Naive thymus-derived CD4-positive, alpha-beta T cell (primary cell): ENCODE data around the gene KCNIP4. TPM values are rescaled to one million over a fixed set of nuclear protein-coding genes. Genes with fewer than 3 reads are reported as not detected.

Experiments used
- ATAC-seq: fragments of 150-1000 bp; cut with Tn5 transposase; 2 replicates; pipeline ENCODE4 v1.10.0; 2021; ENCODE audit warnings: mild to moderate bottlenecking, moderate library complexity
- CTCF ChIA-PET: fragments of 350-600 bp; sonication (Branson Sonifier 250); formaldehyde crosslinking; loops from one replicate; lab custom pipeline; 2021; ENCODE audit warnings: antibody characterized with exemption; lab: Charles Lee
- POLR2A ChIA-PET: fragments of 350-600 bp; sonication (Branson Sonifier 250); formaldehyde crosslinking; loops from one replicate; lab custom pipeline; 2021; ENCODE audit warnings: antibody characterized with exemption, inconsistent platforms; lab: Charles Lee
- DNase-seq, 9 donors: peaks; one replicate each; pipeline versions ENCODE4 v3.0.0 to v3.0.0-alpha.2; 2020 to 2022; ENCODE audit warnings: mixed read lengths in 1 of 9
- H3K27ac ChIP-seq: one replicate; pipeline ENCODE4 v1.7.0; 2013; ENCODE audit warnings: mild to moderate bottlenecking, low read depth, low read length, moderate library complexity
- H3K27me3 ChIP-seq, 2 donors: one replicate each; pipeline ENCODE4 v1.7.0; 2013; ENCODE audit warnings: low read length in 2 of 2, mild to moderate bottlenecking in 2 of 2, moderate library complexity in 2 of 2; ENCODE audit not compliant: control insufficient read depth in 2 of 2, insufficient read depth in 2 of 2
- H3K36me3 ChIP-seq, 3 experiments: 1 replicate in 2 of 3; 2 replicates in 1 of 3; pipeline ENCODE4 v1.7.0; 2013; ENCODE audit warnings: low read length in 3 of 3, mild to moderate bottlenecking in 3 of 3, moderate library complexity in 1 of 3; ENCODE audit not compliant: insufficient read depth in 3 of 3, control insufficient read depth in 2 of 3
- H3K4me1 ChIP-seq, 2 donors: one replicate each; pipeline ENCODE4 v1.7.0; 2013; ENCODE audit warnings: low read length in 2 of 2, mild to moderate bottlenecking in 2 of 2, moderate library complexity in 1 of 2; ENCODE audit not compliant: control insufficient read depth in 2 of 2, insufficient read depth in 2 of 2
- H3K4me3 ChIP-seq: 2 replicates; pipeline ENCODE4 v1.7.0; 2013; ENCODE audit warnings: mild to moderate bottlenecking, low read length
- H3K9me3 ChIP-seq, 3 experiments: 1 replicate in 2 of 3; 2 replicates in 1 of 3; pipeline ENCODE4 v1.7.0; 2013; ENCODE audit warnings: low read length in 3 of 3; ENCODE audit not compliant: control insufficient read depth in 2 of 3
- H3K27ac Mint-ChIP-seq, 9 donors: one replicate each; pipeline ENCODE4 v1.8.0; 2020 to 2022; ENCODE audit warnings: mixed read lengths in 9 of 9, mild to moderate bottlenecking in 8 of 9, moderate library complexity in 5 of 9, inconsistent platforms in 2 of 9
- H3K27me3 Mint-ChIP-seq, 5 donors: one replicate each; pipeline ENCODE4 v1.8.0; 2021 to 2022; ENCODE audit warnings: mixed read lengths in 5 of 5, mild to moderate bottlenecking in 1 of 5
- H3K36me3 Mint-ChIP-seq, 5 donors: one replicate each; pipeline ENCODE4 v1.8.0; 2020 to 2022; ENCODE audit warnings: mixed read lengths in 5 of 5, mild to moderate bottlenecking in 3 of 5, inconsistent platforms in 1 of 5
- H3K4me1 Mint-ChIP-seq, 7 donors: one replicate each; pipeline ENCODE4 v1.8.0; 2020 to 2022; ENCODE audit warnings: mixed read lengths in 7 of 7, mild to moderate bottlenecking in 3 of 7, inconsistent platforms in 1 of 7
- H3K4me3 Mint-ChIP-seq, 10 donors: one replicate each; pipeline ENCODE4 v1.8.0; 2020 to 2022; ENCODE audit warnings: mild to moderate bottlenecking in 10 of 10, mixed read lengths in 10 of 10, moderate library complexity in 6 of 10, inconsistent platforms in 2 of 10
- H3K9me3 Mint-ChIP-seq, 11 donors: one replicate each; pipeline ENCODE4 v1.8.0; 2020 to 2022; ENCODE audit warnings: mixed read lengths in 11 of 11, mild to moderate bottlenecking in 4 of 11, inconsistent platforms in 1 of 11, moderate library complexity in 1 of 11
- intact Hi-C, 2 donors: fragments of 100-400 bp; cut with micrococcal nuclease; formaldehyde crosslinking; loops; one replicate each; pipeline ENCODE4 v1.15.1; 2023
- polyA plus RNA-seq, 2 donors: library from polyadenylated mRNA; unstranded; fragments of 300-500 nt; fragmentation: Illumina TruSeq; gene quantifications; one replicate each; pipeline ENCODE4 v1.2.3, GENCODE V29; 2021
- total RNA-seq, 6 experiments: library from RNA in 5 of 6; stranded (reverse) in 5 of 6; gene quantifications; 1 replicate in 5 of 6; 2 replicates in 1 of 6; pipeline ENCODE4 v1.2.3 and lab custom pipeline; 2021 to 2026

KCNIP4 gene
- total and polyA plus RNA-seq, 7 experiments from 2014 or later: 0.29 TPM; not detected in 6

- no peaks in the 10 kb centered on the region for H3K27me3 Mint-ChIP-seq
- H3K4me3 ChIP-seq: no peak overlapping the region
- no peaks in the 10 kb centered on the region for H3K36me3 ChIP-seq
- no peaks in the 10 kb centered on the region for H3K36me3 Mint-ChIP-seq
- no peak overlapping the region for H3K4me3 Mint-ChIP-seq
- POLR2A ChIA-PET: no interaction called here
- H3K4me1 ChIP-seq: no peaks in the 10 kb centered on the region
- no peaks in the 10 kb centered on the region for H3K4me1 Mint-ChIP-seq
- intact Hi-C loops: no loop called here
- DNase-seq (no peak), ATAC-seq (no peak)
- no peaks in the 10 kb centered on the region for H3K9me3 ChIP-seq
- H3K9me3 Mint-ChIP-seq: peaks cover 0 to 8% (median under 1%) of the 10 kb centered on the region in 11 donors
- no peak overlapping the region for H3K27ac ChIP-seq
- H3K27ac Mint-ChIP-seq: no peak overlapping the region
- CTCF ChIA-PET: no interaction called here
- no peaks in the 10 kb centered on the region for H3K27me3 ChIP-seq
Observed at GRCh38 chr4:21271439-21272052, 677.0 kb downstream of the KCNIP4 start.

GRCh38 chr4:21248331-21248730, 700.2 kb downstream of the KCNIP4 start:
- no peaks in the 10 kb centered on the region for H3K36me3 ChIP-seq
- no peaks in the 10 kb centered on the region for H3K27me3 ChIP-seq
- H3K4me1 ChIP-seq: no peaks in the 10 kb centered on the region
- intact Hi-C loops: no loop called here
- DNase-seq (no peak), ATAC-seq (no peak)
- no peaks in the 10 kb centered on the region for H3K27me3 Mint-ChIP-seq
- H3K27ac Mint-ChIP-seq: no peak overlapping the region
- no peaks in the 10 kb centered on the region for H3K4me1 Mint-ChIP-seq
- H3K9me3 ChIP-seq: no peaks in the 10 kb centered on the region
- H3K4me3 Mint-ChIP-seq: no peak overlapping the region
- no peaks in the 10 kb centered on the region for H3K36me3 Mint-ChIP-seq
- ChIA-PET CTCF (no interaction called here), POLR2A (no interaction called here)
- peaks cover 0 to 8% (median 0%) of the 10 kb centered on the region in 11 donors for H3K9me3 Mint-ChIP-seq
- no peak overlapping the region for H3K27ac ChIP-seq
- H3K4me3 ChIP-seq: no peak overlapping the region

- no peak overlapping the region for H3K4me3 Mint-ChIP-seq
- H3K27me3 ChIP-seq: no peaks in the 10 kb centered on the region
- H3K9me3 ChIP-seq: no peaks in the 10 kb centered on the region
- CTCF ChIA-PET: no interaction called here
- no peaks in the 10 kb centered on the region for H3K4me1 ChIP-seq
- H3K4me1 Mint-ChIP-seq: no peaks in the 10 kb centered on the region
- ATAC-seq (no peak), DNase-seq (no peak)
- H3K27ac Mint-ChIP-seq: no peak overlapping the region
- no peak overlapping the region for H3K27ac ChIP-seq
- intact Hi-C loops: no loop called here
- POLR2A ChIA-PET: no interaction called here
- peaks cover 0 to 8% (median 3%) of the 10 kb centered on the region in 11 donors for H3K9me3 Mint-ChIP-seq
- no peaks in the 10 kb centered on the region for H3K27me3 Mint-ChIP-seq
- no peaks in the 10 kb centered on the region for H3K36me3 ChIP-seq
- no peaks in the 10 kb centered on the region for H3K36me3 Mint-ChIP-seq
- no peak overlapping the region for H3K4me3 ChIP-seq
Observed at GRCh38 chr4:21242163-21242562, 706.4 kb downstream of the KCNIP4 start.

GRCh38 chr4:21226637-21227538, 721.7 kb downstream of the KCNIP4 start:
- DNase-seq (no peak), ATAC-seq (no peak)
- Histone ChIP-seq H3K9me3 (no peaks in the 10 kb centered on the region), H3K27ac (no peak overlapping the region), H3K36me3 (no peaks in the 10 kb centered on the region), H3K4me3 (no peak overlapping the region), H3K4me1 (no peaks in the 10 kb centered on the region), H3K27me3 (no peaks in the 10 kb centered on the region)
- CTCF ChIA-PET: no interaction called here
- peaks cover 0 to 6% (median 2%) of the 10 kb centered on the region in 11 donors for H3K9me3 Mint-ChIP-seq
- POLR2A ChIA-PET: no interaction called here
- peaks cover 0 to 4% (median 0%) of the 10 kb centered on the region in 7 donors for H3K4me1 Mint-ChIP-seq
- no peaks in the 10 kb centered on the region for H3K27me3 Mint-ChIP-seq
- H3K4me3 Mint-ChIP-seq: no peak overlapping the region
- no peak overlapping the region for H3K27ac Mint-ChIP-seq
- no peaks in the 10 kb centered on the region for H3K36me3 Mint-ChIP-seq
- intact Hi-C loops: no loop called here

- Histone ChIP-seq H3K27ac (no peak overlapping the region), H3K9me3 (no peaks in the 10 kb centered on the region), H3K4me3 (no peak overlapping the region), H3K36me3 (no peaks in the 10 kb centered on the region), H3K27me3 (no peaks in the 10 kb centered on the region), H3K4me1 (no peaks in the 10 kb centered on the region)
- DNase-seq: no peak
- Mint-ChIP-seq H3K27me3 (no peaks in the 10 kb centered on the region), H3K4me3 (no peak overlapping the region), H3K27ac (no peak overlapping the region), H3K9me3 (peaks cover 0 to 19% (median 0%) of the 10 kb centered on the region in 11 donors), H3K4me1 (no peaks in the 10 kb centered on the region), H3K36me3 (no peaks in the 10 kb centered on the region)
- intact Hi-C loops: no loop called here
- no peak for ATAC-seq
- CTCF ChIA-PET: no interaction called here
- POLR2A ChIA-PET: no interaction called here
Observed at GRCh38 chr4:21211846-21212245, 736.7 kb downstream of the KCNIP4 start.

DNA sequence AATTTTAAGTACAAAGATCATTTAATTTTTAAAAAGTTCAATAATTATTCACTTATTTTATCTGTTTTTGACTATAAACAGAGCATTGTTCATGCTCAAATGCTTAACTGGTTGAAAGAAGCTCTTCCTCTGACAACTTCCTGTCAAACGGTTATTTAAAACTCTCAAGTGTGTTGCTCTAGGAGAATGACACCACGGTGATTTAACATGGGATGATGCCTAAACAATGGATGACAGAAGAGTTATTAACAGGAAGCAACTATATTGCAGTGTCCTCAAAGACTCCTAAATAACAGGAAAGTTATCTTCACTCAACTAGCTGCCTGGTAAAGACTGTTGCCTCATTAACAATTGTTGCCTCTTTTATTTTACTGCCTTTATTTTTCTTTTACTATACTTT, 738.7 kb downstream of the KCNIP4 start:
- no peaks in the 10 kb centered on the region for H3K4me1 Mint-ChIP-seq
- no peak overlapping the region for H3K27ac ChIP-seq
- no peak overlapping the region for H3K27ac Mint-ChIP-seq
- no peaks in the 10 kb centered on the region for H3K9me3 ChIP-seq
- ATAC-seq (no peak), DNase-seq (no peak)
- no peaks in the 10 kb centered on the region for H3K36me3 ChIP-seq
- H3K4me3 ChIP-seq: no peak overlapping the region
- no peaks in the 10 kb centered on the region for H3K27me3 ChIP-seq
- no peaks in the 10 kb centered on the region for H3K4me1 ChIP-seq
- ChIA-PET CTCF (no interaction called here), POLR2A (no interaction called here)
- no peaks in the 10 kb centered on the region for H3K36me3 Mint-ChIP-seq
- H3K4me3 Mint-ChIP-seq: no peak overlapping the region
- H3K9me3 Mint-ChIP-seq: peaks cover 0 to 19% (median 0%) of the 10 kb centered on the region in 11 donors
- intact Hi-C loops: no loop called here
- no peaks in the 10 kb centered on the region for H3K27me3 Mint-ChIP-seq
